Subcutaneous adipose tissue (tissue), 4 donors: Measurements from ENCODE around the gene ATG2A. TPM values are rescaled to one million over a fixed set of nuclear protein-coding genes. Genes with fewer than 3 reads are reported as not detected.

Experiments
- total RNA-seq, 4 donors: library from RNA; depleted of rRNA; stranded (reverse); fragments of >200 nt; gene quantifications; one replicate each; pipeline ENCODE4 v1.1.0, GENCODE V29; 2016
- TF ChIP-seq, protein P1 (sequence below): fragments of 450-650 bp; IDR thresholded peaks from one replicate; pipeline ENCODE4 v1.5.1; 2016; ENCODE audit warnings: low read depth, mild to moderate bottlenecking, control low read depth, antibody characterized with exemption, moderate library complexity

Gene ATG2A
- 10 to 100 TPM; 12.4 to 47.7 (median 22.2) TPM for total RNA-seq

DNA sequence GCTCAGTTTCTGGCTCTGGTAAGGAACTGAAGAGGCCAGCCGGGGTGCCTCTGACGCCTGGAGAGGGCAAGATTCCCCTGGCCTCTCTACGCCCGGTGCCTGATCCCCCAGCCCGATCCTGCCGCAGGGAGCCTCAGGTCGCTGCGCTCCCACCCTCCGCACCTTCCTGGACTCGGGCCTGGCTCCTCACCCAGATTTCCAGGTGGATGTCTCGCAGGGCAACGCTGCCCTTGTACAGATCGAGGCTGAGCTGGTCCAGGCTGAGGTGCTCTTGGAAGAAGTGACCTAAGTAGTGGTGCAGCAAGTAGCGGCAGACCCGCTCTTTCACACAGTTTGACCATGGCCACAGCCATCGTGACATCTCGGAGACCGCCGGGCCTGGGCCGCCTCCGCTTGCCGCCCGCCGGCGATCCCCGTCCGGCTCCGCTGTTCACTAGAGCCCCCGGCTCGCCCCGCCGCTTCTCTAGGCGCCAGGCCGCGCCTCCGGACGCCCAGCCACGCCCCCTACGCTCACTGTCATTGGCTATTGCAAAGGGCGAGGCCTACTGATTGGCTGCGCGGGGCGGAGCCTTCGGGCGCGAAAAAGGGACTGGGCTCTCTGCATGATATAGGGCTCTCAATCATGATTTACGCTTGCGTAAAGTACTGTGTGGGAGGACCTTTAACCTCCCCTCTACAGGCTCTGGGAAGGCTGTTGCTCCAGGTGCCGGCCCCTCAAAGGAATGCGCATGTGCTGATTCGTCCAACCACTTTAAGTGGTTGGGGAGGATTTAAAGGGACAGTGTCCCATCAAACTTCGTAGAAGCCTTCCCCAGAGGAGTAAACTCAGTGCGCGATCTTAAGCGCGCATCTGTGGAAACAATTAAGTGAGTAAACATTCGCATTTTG is at the start of gene ATG2A:
TSS of gene ATG2A (minus strand) at position 435 of the 888 bp plus-strand sequence. CDS start at position 361, 74 bp downstream.
- TF ChIP-seq, protein P1, sequence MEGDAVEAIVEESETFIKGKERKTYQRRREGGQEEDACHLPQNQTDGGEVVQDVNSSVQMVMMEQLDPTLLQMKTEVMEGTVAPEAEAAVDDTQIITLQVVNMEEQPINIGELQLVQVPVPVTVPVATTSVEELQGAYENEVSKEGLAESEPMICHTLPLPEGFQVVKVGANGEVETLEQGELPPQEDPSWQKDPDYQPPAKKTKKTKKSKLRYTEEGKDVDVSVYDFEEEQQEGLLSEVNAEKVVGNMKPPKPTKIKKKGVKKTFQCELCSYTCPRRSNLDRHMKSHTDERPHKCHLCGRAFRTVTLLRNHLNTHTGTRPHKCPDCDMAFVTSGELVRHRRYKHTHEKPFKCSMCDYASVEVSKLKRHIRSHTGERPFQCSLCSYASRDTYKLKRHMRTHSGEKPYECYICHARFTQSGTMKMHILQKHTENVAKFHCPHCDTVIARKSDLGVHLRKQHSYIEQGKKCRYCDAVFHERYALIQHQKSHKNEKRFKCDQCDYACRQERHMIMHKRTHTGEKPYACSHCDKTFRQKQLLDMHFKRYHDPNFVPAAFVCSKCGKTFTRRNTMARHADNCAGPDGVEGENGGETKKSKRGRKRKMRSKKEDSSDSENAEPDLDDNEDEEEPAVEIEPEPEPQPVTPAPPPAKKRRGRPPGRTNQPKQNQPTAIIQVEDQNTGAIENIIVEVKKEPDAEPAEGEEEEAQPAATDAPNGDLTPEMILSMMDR: no peak

DNA sequence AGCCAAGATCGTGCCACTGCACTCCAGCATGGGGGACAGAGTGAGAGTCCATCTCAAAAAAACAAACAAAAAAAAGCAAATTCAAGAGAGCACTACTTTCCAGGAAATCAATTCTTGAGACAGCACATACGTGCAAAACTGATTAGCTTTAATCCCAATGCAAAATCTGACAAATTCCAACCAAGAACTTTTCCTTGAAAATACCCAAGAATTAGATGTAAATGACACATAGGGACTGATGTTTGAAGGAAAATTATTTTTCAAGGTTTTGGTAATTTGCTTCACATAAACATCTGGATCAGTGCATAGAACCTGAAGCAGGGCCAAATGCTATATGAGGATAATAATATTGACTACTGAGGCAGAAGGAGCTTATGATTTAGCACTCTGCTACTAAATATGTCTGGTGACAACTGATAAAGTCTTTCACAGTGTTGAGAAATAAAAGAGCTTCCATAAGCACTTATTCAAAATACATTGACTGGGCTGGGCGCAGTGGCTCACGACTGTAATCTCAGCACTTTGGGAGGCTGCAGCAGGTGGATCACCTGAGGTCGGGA is 46.1 kb upstream of the ATG2A start:
- TF ChIP-seq, protein P1: no peak

DNA sequence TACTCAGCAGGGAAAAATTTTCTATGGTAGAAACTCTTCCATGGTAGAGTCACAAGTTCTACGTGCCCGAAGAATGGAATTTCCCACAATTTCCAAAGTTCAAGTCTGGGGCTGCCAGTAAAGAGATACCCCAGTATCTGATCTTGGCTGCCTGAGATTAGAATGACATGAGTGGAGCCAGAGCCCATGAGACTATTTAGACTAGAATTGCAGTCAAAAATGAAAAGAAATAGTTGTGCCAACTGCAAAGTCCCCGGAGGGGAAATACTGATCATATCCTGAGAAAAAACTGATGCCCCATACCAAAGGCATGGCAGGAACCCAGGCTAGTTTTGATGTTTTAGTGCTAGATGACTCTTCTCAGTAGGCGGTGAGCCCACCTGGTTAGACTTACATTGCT is 43.7 kb upstream of the ATG2A start:
- TF ChIP-seq, protein P1: no peak

DNA sequence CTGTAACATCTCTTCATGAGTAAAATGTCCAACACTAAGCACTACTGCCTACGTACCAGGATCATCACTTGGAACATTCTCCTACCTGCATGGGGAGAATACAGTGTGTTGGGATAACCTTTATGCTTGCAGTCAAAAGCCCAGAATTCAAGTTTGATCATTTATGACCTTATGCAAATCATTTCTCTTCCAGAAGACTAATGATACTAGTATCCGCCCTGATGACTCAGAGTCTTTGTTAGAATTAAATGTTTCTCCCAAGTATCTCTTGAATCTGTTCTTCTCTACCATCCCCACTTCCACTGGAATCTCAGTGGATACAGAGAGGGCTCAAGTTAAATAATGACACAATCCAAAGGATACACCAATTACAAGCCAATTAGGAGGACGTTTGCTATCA is 42.5 kb upstream of the ATG2A start:
- TF ChIP-seq, protein P1: no peak

DNA sequence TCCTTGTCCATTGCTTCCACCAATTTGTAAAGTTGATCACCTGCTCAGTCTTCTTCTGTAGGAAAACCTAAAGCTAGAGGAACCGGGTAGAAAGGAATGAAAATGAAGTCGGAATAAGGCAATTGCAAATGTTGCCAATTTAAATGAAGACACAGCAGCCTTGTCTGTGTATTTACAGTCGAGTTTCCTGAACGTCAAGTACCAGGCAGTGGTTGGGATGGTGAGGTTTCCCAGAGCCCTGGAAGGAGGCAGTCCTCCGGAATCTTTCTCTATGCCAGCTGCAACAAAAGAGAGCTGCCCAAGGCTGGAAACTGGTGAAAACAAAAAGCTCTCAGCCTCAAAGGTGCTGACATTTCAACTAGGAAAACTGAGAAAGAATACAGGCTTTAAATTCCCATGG is 37.2 kb upstream of the ATG2A start:
- TF ChIP-seq, protein P1: no peak

DNA sequence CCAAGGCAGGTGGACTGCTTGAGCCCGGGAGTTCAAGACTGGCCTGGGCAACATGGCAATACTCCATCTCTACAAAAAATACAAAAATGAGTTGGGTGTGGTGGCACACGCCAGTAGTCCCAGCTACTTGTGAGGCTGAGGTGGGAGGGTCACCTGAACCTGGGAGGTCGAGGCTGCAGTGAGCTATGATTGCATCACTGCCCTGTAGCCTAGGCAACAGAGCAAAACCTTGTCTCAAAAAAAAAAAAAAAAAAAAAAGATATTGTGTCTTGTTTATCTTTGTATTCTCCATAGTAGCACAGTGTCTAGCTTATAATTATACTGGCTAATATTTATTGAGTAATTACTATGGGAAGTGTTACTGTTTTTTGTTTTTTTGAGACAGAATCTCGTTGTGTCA is 34.5 kb upstream of the ATG2A start:
- TF ChIP-seq, protein P1: no peak

DNA sequence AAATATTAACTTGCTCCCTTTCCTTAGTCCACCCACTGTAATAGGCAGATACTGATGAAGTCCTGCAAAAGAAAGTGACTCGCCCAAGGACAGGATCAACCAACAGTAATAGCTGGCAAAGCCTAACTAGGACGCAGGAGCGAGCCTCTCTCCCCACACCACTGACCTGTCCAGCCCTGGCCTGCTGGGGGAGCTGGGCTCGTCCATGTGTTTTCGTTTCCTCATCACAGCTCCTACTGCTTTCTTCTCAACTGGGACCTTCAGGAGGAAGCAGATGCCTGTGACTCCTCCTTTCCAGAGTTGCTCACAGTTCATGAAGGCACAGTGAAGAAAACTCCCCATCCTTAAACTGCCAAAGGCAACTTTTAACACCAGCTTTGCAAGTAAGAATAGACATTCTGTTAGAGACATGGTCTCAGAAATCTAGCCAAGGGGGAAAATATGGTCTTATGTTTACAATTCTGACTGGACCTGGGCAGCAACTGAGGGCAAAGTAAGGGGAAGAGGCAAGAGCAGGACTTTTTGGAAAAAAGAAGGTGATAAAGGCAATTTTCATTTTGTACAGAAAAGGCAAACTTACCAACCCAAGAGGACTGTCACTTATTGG is 30.3 kb upstream of the ATG2A start:
- TF ChIP-seq, protein P1: no peak
